DND-41 (cell line): ENCODE measurements around the gene CLMN.

Experiments used
- CTCF ChIP-seq: IDR thresholded peaks from 2 replicates; pipeline ENCODE4 v1.5.1; 2012; ENCODE audit warnings: borderline replicate concordance, low read length, moderate library complexity, mild to moderate bottlenecking; ENCODE audit not compliant: poor library complexity, severe bottlenecking; ENCODE audit errors: extremely low read depth
- EZH2 ChIP-seq: IDR thresholded peaks from 3 replicates; pipeline ENCODE4 v1.6.1; 2012; ENCODE audit warnings: borderline replicate concordance, low read depth, mild to moderate bottlenecking, moderate library complexity, low read length, inconsistent platforms; ENCODE audit not compliant: severe bottlenecking

- no peak for TF ChIP-seq EZH2
- no peak for TF ChIP-seq CTCF
Observed at GRCh38 chr14:95322651-95323050, 2.9 kb upstream of the CLMN start.
